ENCODE results near the gene PHKB. TPM values are rescaled to one million over a fixed set of nuclear protein-coding genes. Genes with fewer than 3 reads are reported as not detected.
"Not testable (repeated sequence)": the region's sequence is repeated elsewhere in the genome, so short reads cannot be mapped to it uniquely, and the experiment has no call there.

Gene PHKB
- total RNA-seq, 1 experiment from 2014 or later: 39.1 TPM

GRCh38 chr16:47504599-47504998 is 43.5 kb downstream of the PHKB start:
- DNase-seq (ENCODE audit: low read depth): no peak

GRCh38 chr16:47506800-47507199 is 45.7 kb downstream of the PHKB start:
- no peak for DNase-seq (ENCODE audit: low read depth)

GRCh38 chr16:47507701-47508100 is 46.6 kb downstream of the PHKB start:
- no peak for DNase-seq (ENCODE audit: low read depth)

GRCh38 chr16:47511882-47512281 is 50.8 kb downstream of the PHKB start:
- DNase-seq (ENCODE audit: low read depth): no peak

GRCh38 chr16:47519037-47519436 is 57.9 kb downstream of the PHKB start:
- DNase-seq (ENCODE audit: low read depth): peak; percentile 17

- no peak for DNase-seq (ENCODE audit: low read depth)
Measured at GRCh38 chr16:47519546-47519945, 58.4 kb downstream of the PHKB start.

GRCh38 chr16:47519996-47520679 is 59.0 kb downstream of the PHKB start:
- no peak for DNase-seq (ENCODE audit: low read depth)

- DNase-seq (ENCODE audit: low read depth): no peak
Measured at GRCh38 chr16:47523342-47524006, 62.3 kb downstream of the PHKB start.

GRCh38 chr16:47524007-47524405 is 62.9 kb downstream of the PHKB start:
- DNase-seq (ENCODE audit: low read depth): no peak

GRCh38 chr16:47528431-47528830 is 67.3 kb downstream of the PHKB start:
- peak; percentile 18 for DNase-seq (ENCODE audit: low read depth)

- DNase-seq (ENCODE audit: low read depth): no peak
Measured at GRCh38 chr16:47533744-47534292, 72.7 kb downstream of the PHKB start.

- no peak for DNase-seq (ENCODE audit: low read depth)
Measured at GRCh38 chr16:47538472-47538871, 77.3 kb downstream of the PHKB start.

- DNase-seq (ENCODE audit: low read depth): not testable (repeated sequence)
Measured at GRCh38 chr16:47539707-47540670, 78.9 kb downstream of the PHKB start.

- not testable (repeated sequence) for DNase-seq (ENCODE audit: low read depth)
Measured at GRCh38 chr16:47541135-47541534, 80.0 kb downstream of the PHKB start.

GRCh38 chr16:47544255-47544654 is 83.1 kb downstream of the PHKB start:
- DNase-seq (ENCODE audit: low read depth): not testable (repeated sequence)

- not testable (repeated sequence) for DNase-seq (ENCODE audit: low read depth)
Measured at GRCh38 chr16:47551185-47551584, 90.1 kb downstream of the PHKB start.

GRCh38 chr16:47551767-47552166 is 90.6 kb downstream of the PHKB start:
- not testable (repeated sequence) for DNase-seq (ENCODE audit: low read depth)

- no peak for DNase-seq (ENCODE audit: low read depth)
Measured at GRCh38 chr16:47553853-47554564, 92.9 kb downstream of the PHKB start.

- DNase-seq (ENCODE audit: low read depth): not testable (repeated sequence)
Measured at GRCh38 chr16:47554587-47554986, 93.5 kb downstream of the PHKB start.

- DNase-seq (ENCODE audit: low read depth): no peak
Measured at GRCh38 chr16:47561286-47561685, 100.2 kb downstream of the PHKB start.

- DNase-seq (ENCODE audit: low read depth): no peak
Measured at GRCh38 chr16:47562366-47562765, 101.2 kb downstream of the PHKB start.

All from M059J (cell line).